Glutamatergic neuron (in vitro differentiated cells): ENCODE data around the gene KCNB1. TPM values are rescaled to one million over a fixed set of nuclear protein-coding genes. Genes with fewer than 3 reads are reported as not detected.

Source experiments
- DNase-seq: peaks from one replicate; pipeline ENCODE4 v3.0.0; 2022
- H3K27ac Mint-ChIP-seq: one replicate; pipeline ENCODE4 v1.8.0; 2020; ENCODE audit warnings: mild to moderate bottlenecking, mixed read lengths, inconsistent platforms; ENCODE audit not compliant: unreplicated experiment
- H3K27me3 Mint-ChIP-seq: one replicate; pipeline ENCODE4 v1.8.0; 2020; ENCODE audit warnings: mild to moderate bottlenecking, moderate library complexity, mixed read lengths, inconsistent platforms; ENCODE audit not compliant: unreplicated experiment
- H3K36me3 Mint-ChIP-seq: one replicate; pipeline ENCODE4 v1.8.0; 2020; ENCODE audit warnings: mild to moderate bottlenecking, mixed read lengths, inconsistent platforms; ENCODE audit not compliant: unreplicated experiment
- H3K4me1 Mint-ChIP-seq: one replicate; pipeline ENCODE4 v1.8.0; 2020; ENCODE audit warnings: mild to moderate bottlenecking, low read depth, mixed read lengths, inconsistent platforms; ENCODE audit not compliant: unreplicated experiment
- H3K4me3 Mint-ChIP-seq: one replicate; pipeline ENCODE4 v1.8.0; 2020; ENCODE audit warnings: mild to moderate bottlenecking, mixed read lengths, inconsistent platforms; ENCODE audit not compliant: unreplicated experiment
- H3K9me3 Mint-ChIP-seq: one replicate; pipeline ENCODE4 v1.8.0; 2020; ENCODE audit warnings: mild to moderate bottlenecking, moderate library complexity, mixed read lengths, inconsistent platforms; ENCODE audit not compliant: unreplicated experiment
- CTCF ChIP-seq: fragments of 200-600 bp; sonication (generic); IDR thresholded peaks from one replicate; pipeline ENCODE4 v1.5.0; 2021; ENCODE audit not compliant: partially characterized antibody, unreplicated experiment
- total RNA-seq: library from RNA; stranded (reverse); fragmentation: NEBNext Ultra II Directional; extraction: Animal tissue kit (Norgen Biotek cat#: 25700); gene quantifications from one replicate; pipeline ENCODE4 v1.2.1, GENCODE V29; 2021; ENCODE audit not compliant: unreplicated experiment

KCNB1 gene
- total RNA-seq, 1 donor from 2014 or later, result 3.1 TPM

GRCh38 chr20:49405696-49406095 lies 76.8 kb downstream of the KCNB1 start:
- no peak overlapping the region for H3K27ac Mint-ChIP-seq
- no peaks in the 10 kb centered on the region for H3K27me3 Mint-ChIP-seq
- no peaks in the 10 kb centered on the region for H3K9me3 Mint-ChIP-seq
- H3K4me3 Mint-ChIP-seq, result no peak overlapping the region
- no peak for DNase-seq
- no peak for TF ChIP-seq CTCF
- peaks cover 3% of the 10 kb centered on the region for H3K4me1 Mint-ChIP-seq
- peaks cover 5% of the 10 kb centered on the region for H3K36me3 Mint-ChIP-seq

- TF ChIP-seq CTCF, result no peak
- H3K36me3 Mint-ChIP-seq, result peaks cover 5% of the 10 kb centered on the region
These were observed 77.3 kb downstream of the KCNB1 start for GRCh38 chr20:49405062-49405683.

GRCh38 chr20:49404461-49404860 lies 78.0 kb downstream of the KCNB1 start:
- no peak overlapping the region for H3K4me3 Mint-ChIP-seq
- TF ChIP-seq CTCF, result no peak
- no peak for DNase-seq
- H3K4me1 Mint-ChIP-seq, result peaks cover 3% of the 10 kb centered on the region
- H3K27me3 Mint-ChIP-seq, result no peaks in the 10 kb centered on the region
- no peaks in the 10 kb centered on the region for H3K9me3 Mint-ChIP-seq
- H3K36me3 Mint-ChIP-seq, result peaks cover 5% of the 10 kb centered on the region
- H3K27ac Mint-ChIP-seq, result no peak overlapping the region

More at GRCh38 chr20:49405062-49405683, 77.3 kb downstream of the KCNB1 start:
- H3K4me3 Mint-ChIP-seq, result no peak overlapping the region
- DNase-seq, result no peak
- H3K27ac Mint-ChIP-seq, result no peak overlapping the region
- no peaks in the 10 kb centered on the region for H3K9me3 Mint-ChIP-seq
- H3K27me3 Mint-ChIP-seq, result no peaks in the 10 kb centered on the region
- H3K4me1 Mint-ChIP-seq, result peaks cover 3% of the 10 kb centered on the region

GRCh38 chr20:49403911-49404310 lies 78.6 kb downstream of the KCNB1 start:
- Mint-ChIP-seq H3K27ac (no peak overlapping the region), H3K4me1 (peaks cover 3% of the 10 kb centered on the region), H3K4me3 (no peak overlapping the region), H3K36me3 (peaks cover 5% of the 10 kb centered on the region), H3K27me3 (no peaks in the 10 kb centered on the region), H3K9me3 (no peaks in the 10 kb centered on the region)
- TF ChIP-seq CTCF, result no peak
- no peak for DNase-seq

- no peaks in the 10 kb centered on the region for H3K27me3 Mint-ChIP-seq
- peaks cover 5% of the 10 kb centered on the region for H3K36me3 Mint-ChIP-seq
- peaks cover 1% of the 10 kb centered on the region for H3K9me3 Mint-ChIP-seq
- no peak for DNase-seq
- peaks cover 3% of the 10 kb centered on the region for H3K4me1 Mint-ChIP-seq
- no peak overlapping the region for H3K27ac Mint-ChIP-seq
- TF ChIP-seq CTCF, result no peak
- H3K4me3 Mint-ChIP-seq, result no peak overlapping the region
These were observed 79.5 kb downstream of the KCNB1 start for GRCh38 chr20:49403012-49403411.
